ENCODE data around the gene LSM8. TPM values are rescaled to one million over a fixed set of nuclear protein-coding genes. Genes with fewer than 3 reads are reported as not detected.
A peak's percentile ranks its signal among the peaks of the same experiment; 100 is the strongest.

The LSM8 gene
- total RNA-seq, 1 experiment from 2014 or later = 48.2 TPM

DNA sequence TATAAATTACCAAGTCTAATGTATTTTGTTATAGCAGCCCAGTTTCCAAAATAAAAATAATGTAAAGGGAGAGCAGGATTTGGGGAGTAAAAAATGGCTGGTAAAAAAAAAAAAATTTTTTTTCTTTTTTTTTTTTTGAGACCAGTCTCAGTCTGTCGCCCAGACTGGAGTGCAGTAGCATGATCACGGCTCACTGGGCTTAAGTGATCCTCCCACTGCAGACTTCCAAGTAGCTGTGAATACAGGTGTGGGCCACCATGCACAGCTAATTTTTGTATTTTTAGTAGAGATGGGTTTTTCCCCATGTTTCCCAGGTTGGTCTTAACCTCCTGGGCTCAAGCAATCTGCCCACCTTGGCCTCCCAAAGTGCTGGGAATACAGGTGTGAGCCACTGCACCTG, 4.8 kb upstream of the LSM8 start:
- Mint-ChIP-seq H3K36me3 (no peaks in the 10 kb centered on the region), H3K27me3 (ENCODE audit: low read depth) (no peaks in the 10 kb centered on the region)
- no peak for ATAC-seq

DNA sequence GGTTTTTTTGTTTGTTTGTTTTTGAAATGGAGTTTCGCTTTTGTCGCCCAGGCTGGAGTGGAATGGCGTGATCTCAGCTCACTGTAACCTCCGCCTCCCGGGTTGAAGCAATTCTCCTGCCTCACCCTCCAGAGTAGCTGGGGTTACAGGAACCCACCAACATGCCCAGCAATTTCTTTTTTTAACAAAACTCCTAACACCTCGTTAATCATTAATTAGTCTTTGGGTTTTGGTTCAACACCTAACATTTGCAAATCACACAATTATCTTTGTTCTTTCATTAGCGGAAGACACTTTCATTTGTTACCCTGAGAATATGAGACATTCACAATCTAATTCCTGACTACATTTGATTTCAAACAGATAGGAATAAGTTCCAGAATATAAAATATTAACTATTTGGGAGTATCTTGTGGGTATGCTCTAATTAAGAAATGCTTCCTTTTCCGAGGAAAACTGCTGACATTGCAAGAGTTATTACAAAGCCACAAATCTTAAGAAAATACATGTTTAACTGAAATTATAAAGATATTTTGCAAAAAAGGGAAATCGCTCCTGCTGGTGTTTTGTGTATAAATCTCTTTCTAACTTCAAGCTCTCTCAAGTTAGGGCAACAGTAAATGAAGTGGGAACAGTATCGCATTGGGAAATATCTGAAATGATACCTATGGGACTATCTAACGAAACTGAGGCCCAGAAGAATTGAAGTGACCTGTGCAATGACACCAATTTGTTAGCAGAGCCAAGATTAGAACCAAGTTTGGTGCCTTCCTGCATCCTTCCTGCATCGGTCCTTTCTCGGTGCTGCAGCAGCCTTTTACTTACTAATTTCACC, 1.2 kb upstream of the LSM8 start:
- ATAC-seq (no peak), DNase-seq (ENCODE audit: low spot score) (no peak)
- ChIA-PET POLR2A (no interaction called here), CTCF (no interaction called here)
- H3K27ac Mint-ChIP-seq = peak overlapping the region; percentile 98
- TF ChIP-seq, protein P1, sequence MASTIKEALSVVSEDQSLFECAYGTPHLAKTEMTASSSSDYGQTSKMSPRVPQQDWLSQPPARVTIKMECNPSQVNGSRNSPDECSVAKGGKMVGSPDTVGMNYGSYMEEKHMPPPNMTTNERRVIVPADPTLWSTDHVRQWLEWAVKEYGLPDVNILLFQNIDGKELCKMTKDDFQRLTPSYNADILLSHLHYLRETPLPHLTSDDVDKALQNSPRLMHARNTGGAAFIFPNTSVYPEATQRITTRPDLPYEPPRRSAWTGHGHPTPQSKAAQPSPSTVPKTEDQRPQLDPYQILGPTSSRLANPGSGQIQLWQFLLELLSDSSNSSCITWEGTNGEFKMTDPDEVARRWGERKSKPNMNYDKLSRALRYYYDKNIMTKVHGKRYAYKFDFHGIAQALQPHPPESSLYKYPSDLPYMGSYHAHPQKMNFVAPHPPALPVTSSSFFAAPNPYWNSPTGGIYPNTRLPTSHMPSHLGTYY (CRISPR knock-in tag; IDR thresholded peaks at IDR 0.05) = no peak
- TF ChIP-seq GABPB1 (CRISPR knock-in tag; IDR thresholded peaks at IDR 0.05) (no peak), ZNF416 (CRISPR knock-in tag; IDR thresholded peaks at IDR 0.05) (no peak), ZNF317 (CRISPR knock-in tag; IDR thresholded peaks at IDR 0.05; ENCODE audit: borderline replicate concordance, low read depth) (no peak), NFATC4 (CRISPR knock-in tag; IDR thresholded peaks at IDR 0.05) (no peak), IRF2 (CRISPR knock-in tag; IDR thresholded peaks at IDR 0.05; ENCODE audit: borderline replicate concordance, low read depth) (no peak), SMAD3 (CRISPR knock-in tag; IDR thresholded peaks at IDR 0.05; ENCODE audit: borderline replicate concordance) (no peak), CREM (CRISPR knock-in tag; IDR thresholded peaks at IDR 0.05) (no peak)
- TF ChIP-seq, protein P2, sequence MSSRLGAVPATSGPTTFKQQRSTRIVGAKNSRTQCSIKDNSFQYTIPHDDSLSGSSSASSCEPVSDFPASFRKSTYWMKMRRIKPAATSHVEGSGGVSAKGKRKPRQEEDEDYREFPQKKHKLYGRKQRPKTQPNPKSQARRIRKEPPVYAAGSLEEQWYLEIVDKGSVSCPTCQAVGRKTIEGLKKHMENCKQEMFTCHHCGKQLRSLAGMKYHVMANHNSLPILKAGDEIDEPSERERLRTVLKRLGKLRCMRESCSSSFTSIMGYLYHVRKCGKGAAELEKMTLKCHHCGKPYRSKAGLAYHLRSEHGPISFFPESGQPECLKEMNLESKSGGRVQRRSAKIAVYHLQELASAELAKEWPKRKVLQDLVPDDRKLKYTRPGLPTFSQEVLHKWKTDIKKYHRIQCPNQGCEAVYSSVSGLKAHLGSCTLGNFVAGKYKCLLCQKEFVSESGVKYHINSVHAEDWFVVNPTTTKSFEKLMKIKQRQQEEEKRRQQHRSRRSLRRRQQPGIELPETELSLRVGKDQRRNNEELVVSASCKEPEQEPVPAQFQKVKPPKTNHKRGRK (CRISPR knock-in tag; IDR thresholded peaks at IDR 0.05; ENCODE audit: borderline replicate concordance) = no peak
- H3K4me1 Mint-ChIP-seq = peaks cover 21% of the 10 kb centered on the region
- no peaks in the 10 kb centered on the region for H3K27me3 Mint-ChIP-seq (ENCODE audit: low read depth)
- peak overlapping the region; percentile 89 for H3K4me3 Mint-ChIP-seq
- peaks cover 22% of the 10 kb centered on the region for H3K36me3 Mint-ChIP-seq
- H3K9me3 Mint-ChIP-seq = no peaks in the 10 kb centered on the region

More for the DNA sequence above, 4.8 kb upstream of the LSM8 start:
- Mint-ChIP-seq H3K4me1 (peaks cover 10% of the 10 kb centered on the region), H3K27ac (no peak overlapping the region), H3K4me3 (no peak overlapping the region), H3K9me3 (no peaks in the 10 kb centered on the region)
- TF ChIP-seq TEAD1 (CRISPR knock-in tag; IDR thresholded peaks at IDR 0.05) (no peak), GTF2I (CRISPR knock-in tag; conservative IDR thresholded peaks at IDR 0.05) (no peak), PRRX2 (CRISPR knock-in tag; IDR thresholded peaks at IDR 0.05) (no peak), HMGA2 (CRISPR knock-in tag; IDR thresholded peaks at IDR 0.05) (no peak), ZNF232 (CRISPR knock-in tag; IDR thresholded peaks at IDR 0.05) (no peak), SMAD4 (CRISPR knock-in tag; IDR thresholded peaks at IDR 0.05) (no peak)
- TF ChIP-seq, protein P3, sequence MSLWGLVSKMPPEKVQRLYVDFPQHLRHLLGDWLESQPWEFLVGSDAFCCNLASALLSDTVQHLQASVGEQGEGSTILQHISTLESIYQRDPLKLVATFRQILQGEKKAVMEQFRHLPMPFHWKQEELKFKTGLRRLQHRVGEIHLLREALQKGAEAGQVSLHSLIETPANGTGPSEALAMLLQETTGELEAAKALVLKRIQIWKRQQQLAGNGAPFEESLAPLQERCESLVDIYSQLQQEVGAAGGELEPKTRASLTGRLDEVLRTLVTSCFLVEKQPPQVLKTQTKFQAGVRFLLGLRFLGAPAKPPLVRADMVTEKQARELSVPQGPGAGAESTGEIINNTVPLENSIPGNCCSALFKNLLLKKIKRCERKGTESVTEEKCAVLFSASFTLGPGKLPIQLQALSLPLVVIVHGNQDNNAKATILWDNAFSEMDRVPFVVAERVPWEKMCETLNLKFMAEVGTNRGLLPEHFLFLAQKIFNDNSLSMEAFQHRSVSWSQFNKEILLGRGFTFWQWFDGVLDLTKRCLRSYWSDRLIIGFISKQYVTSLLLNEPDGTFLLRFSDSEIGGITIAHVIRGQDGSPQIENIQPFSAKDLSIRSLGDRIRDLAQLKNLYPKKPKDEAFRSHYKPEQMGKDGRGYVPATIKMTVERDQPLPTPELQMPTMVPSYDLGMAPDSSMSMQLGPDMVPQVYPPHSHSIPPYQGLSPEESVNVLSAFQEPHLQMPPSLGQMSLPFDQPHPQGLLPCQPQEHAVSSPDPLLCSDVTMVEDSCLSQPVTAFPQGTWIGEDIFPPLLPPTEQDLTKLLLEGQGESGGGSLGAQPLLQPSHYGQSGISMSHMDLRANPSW (CRISPR knock-in tag; conservative IDR thresholded peaks at IDR 0.05; ENCODE audit: low read depth) = no peak
- TF ChIP-seq, protein P4, sequence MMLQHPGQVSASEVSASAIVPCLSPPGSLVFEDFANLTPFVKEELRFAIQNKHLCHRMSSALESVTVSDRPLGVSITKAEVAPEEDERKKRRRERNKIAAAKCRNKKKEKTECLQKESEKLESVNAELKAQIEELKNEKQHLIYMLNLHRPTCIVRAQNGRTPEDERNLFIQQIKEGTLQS (CRISPR knock-in tag; conservative IDR thresholded peaks at IDR 0.05) = no peak
- CTCF ChIA-PET = no interaction called here
- POLR2A ChIA-PET = no interaction called here
- no peak for DNase-seq (ENCODE audit: low spot score)

DNA sequence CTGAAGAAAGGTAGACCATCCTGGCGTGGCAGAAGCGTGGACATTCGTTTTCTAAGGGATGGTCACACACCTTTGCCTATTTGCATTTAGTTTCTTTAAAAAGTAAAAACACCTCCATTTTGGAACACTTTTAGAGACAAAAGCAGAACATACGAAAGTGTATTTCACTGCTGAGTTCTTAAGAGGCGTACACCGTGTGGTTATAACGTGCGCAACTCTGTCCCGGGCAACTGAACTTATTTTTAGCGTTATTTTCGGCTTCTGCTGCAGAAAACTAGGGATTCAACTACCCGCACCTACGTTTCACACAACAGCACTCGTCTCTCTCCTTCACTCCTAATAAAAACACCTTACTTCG, 557 bp upstream of the LSM8 start:
- ChIA-PET POLR2A (no interaction called here), CTCF (no interaction called here)
- H3K27ac Mint-ChIP-seq = peak overlapping the region; percentile 98
- ATAC-seq (no peak; the same call in 1 of the 2 replicates), DNase-seq (ENCODE audit: low spot score) (no peak)
- H3K9me3 Mint-ChIP-seq = no peaks in the 10 kb centered on the region
- peaks cover 21% of the 10 kb centered on the region for H3K4me1 Mint-ChIP-seq
- H3K27me3 Mint-ChIP-seq (ENCODE audit: low read depth) = no peaks in the 10 kb centered on the region
- peaks cover 28% of the 10 kb centered on the region for H3K36me3 Mint-ChIP-seq
- H3K4me3 Mint-ChIP-seq = peak overlapping the region; percentile 89
- TF ChIP-seq, protein P5, sequence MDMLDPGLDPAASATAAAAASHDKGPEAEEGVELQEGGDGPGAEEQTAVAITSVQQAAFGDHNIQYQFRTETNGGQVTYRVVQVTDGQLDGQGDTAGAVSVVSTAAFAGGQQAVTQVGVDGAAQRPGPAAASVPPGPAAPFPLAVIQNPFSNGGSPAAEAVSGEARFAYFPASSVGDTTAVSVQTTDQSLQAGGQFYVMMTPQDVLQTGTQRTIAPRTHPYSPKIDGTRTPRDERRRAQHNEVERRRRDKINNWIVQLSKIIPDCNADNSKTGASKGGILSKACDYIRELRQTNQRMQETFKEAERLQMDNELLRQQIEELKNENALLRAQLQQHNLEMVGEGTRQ (CRISPR knock-in tag; IDR thresholded peaks at IDR 0.05) = no peak
- TF ChIP-seq ATF1 (CRISPR knock-in tag; IDR thresholded peaks at IDR 0.05) = no peak
- TF ChIP-seq, protein P6, sequence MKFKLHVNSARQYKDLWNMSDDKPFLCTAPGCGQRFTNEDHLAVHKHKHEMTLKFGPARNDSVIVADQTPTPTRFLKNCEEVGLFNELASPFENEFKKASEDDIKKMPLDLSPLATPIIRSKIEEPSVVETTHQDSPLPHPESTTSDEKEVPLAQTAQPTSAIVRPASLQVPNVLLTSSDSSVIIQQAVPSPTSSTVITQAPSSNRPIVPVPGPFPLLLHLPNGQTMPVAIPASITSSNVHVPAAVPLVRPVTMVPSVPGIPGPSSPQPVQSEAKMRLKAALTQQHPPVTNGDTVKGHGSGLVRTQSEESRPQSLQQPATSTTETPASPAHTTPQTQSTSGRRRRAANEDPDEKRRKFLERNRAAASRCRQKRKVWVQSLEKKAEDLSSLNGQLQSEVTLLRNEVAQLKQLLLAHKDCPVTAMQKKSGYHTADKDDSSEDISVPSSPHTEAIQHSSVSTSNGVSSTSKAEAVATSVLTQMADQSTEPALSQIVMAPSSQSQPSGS (CRISPR knock-in tag; IDR thresholded peaks at IDR 0.05; ENCODE audit: borderline replicate concordance, low read depth) = no peak
- TF ChIP-seq GTF2I (CRISPR knock-in tag; conservative IDR thresholded peaks at IDR 0.05) = no peak
- TF ChIP-seq OVOL2 (CRISPR knock-in tag; IDR thresholded peaks at IDR 0.05; ENCODE audit: borderline replicate concordance) = no peak
- TF ChIP-seq ZNF396 (CRISPR knock-in tag; IDR thresholded peaks at IDR 0.05; ENCODE audit: borderline replicate concordance) = no peak
- TF ChIP-seq EMX1 (CRISPR knock-in tag; IDR thresholded peaks at IDR 0.05) = no peak
- TF ChIP-seq, protein P7, sequence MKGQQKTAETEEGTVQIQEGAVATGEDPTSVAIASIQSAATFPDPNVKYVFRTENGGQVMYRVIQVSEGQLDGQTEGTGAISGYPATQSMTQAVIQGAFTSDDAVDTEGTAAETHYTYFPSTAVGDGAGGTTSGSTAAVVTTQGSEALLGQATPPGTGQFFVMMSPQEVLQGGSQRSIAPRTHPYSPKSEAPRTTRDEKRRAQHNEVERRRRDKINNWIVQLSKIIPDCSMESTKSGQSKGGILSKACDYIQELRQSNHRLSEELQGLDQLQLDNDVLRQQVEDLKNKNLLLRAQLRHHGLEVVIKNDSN (CRISPR knock-in tag; IDR thresholded peaks at IDR 0.05) = no peak
- TF ChIP-seq ZNF423 (CRISPR knock-in tag; IDR thresholded peaks at IDR 0.05) = no peak
